Cardiac muscle cell (in vitro differentiated cells and primary cell): ENCODE results near the gene JOSD1. TPM values are rescaled to one million over a fixed set of nuclear protein-coding genes. Genes with fewer than 3 reads are reported as not detected.
"Not testable (repeated sequence)": the region's sequence is repeated elsewhere in the genome, so short reads cannot be mapped to it uniquely, and the experiment has no call there.

Experiments
- DNase-seq, 2 donors: peaks; one replicate each; pipeline versions ENCODE4 v3.0.0 to v3.0.0-alpha.2; 2010 to 2017; ENCODE audit warnings: low read depth in 1 of 2, low spot score in 1 of 2
- H3K27ac ChIP-seq: fragments of 200-600 bp; sonication (generic); 2 replicates; pipeline ENCODE4 v1.5.1; 2016
- H3K27me3 ChIP-seq: fragments of 200-600 bp; sonication (generic); 2 replicates; pipeline ENCODE4 v1.6.0; 2016; ENCODE audit warnings: control low read depth
- H3K36me3 ChIP-seq: fragments of 200-600 bp; sonication (generic); 2 replicates; pipeline ENCODE4 v1.5.1; 2016; ENCODE audit warnings: control low read depth
- H3K4me1 ChIP-seq: fragments of 200-600 bp; sonication (generic); 2 replicates; pipeline ENCODE4 v1.8.1; 2017; ENCODE audit warnings: low read depth, mild to moderate bottlenecking, mixed run types
- H3K4me3 ChIP-seq: fragments of 200-600 bp; sonication (generic); 2 replicates; pipeline ENCODE4 v1.5.1; 2016; ENCODE audit warnings: mild to moderate bottlenecking
- H3K9me3 ChIP-seq: fragments of 200-600 bp; sonication (generic); 2 replicates; pipeline ENCODE4 v1.5.1; 2017; ENCODE audit warnings: low read depth, mild to moderate bottlenecking, control low read depth
- CTCF ChIP-seq: IDR thresholded peaks from 2 replicates; pipeline ENCODE4 v1.5.1; 2012; ENCODE audit warnings: low read depth, mild to moderate bottlenecking, low read length
- polyA plus RNA-seq: library from polyadenylated mRNA; unstranded; fragments of >200 nt; fragmentation: Nextera tagmentation; extraction: Ambion mirVana; gene quantifications from 2 replicates; pipeline ENCODE4 v1.2.1, GENCODE V29; 2016
- total RNA-seq: library from RNA; depleted of rRNA; stranded (reverse); fragments of >200 nt; gene quantifications from 2 replicates; pipeline ENCODE4 v1.2.3, GENCODE V29; 2016

JOSD1 gene
- total and polyA plus RNA-seq, 2 experiments from 2014 or later = 4.4 to 41.0 TPM

- Histone ChIP-seq H3K27me3 (no peaks in the 10 kb centered on the region), H3K4me1 (peaks cover 10% of the 10 kb centered on the region), H3K9me3 (no peaks in the 10 kb centered on the region), H3K4me3 (peak overlapping the region; percentile 85), H3K27ac (peak overlapping the region; percentile 98), H3K36me3 (no peaks in the 10 kb centered on the region)
- DNase-seq = peak in 1 of 2 donors; percentile 26
- TF ChIP-seq CTCF = no peak
Measured at GRCh38 chr22:38655519-38656255, 45.1 kb downstream of the JOSD1 start.

GRCh38 chr22:38653741-38654140 is 47.0 kb downstream of the JOSD1 start:
- no peak overlapping the region for H3K4me3 ChIP-seq
- no peak for DNase-seq
- no peak overlapping the region for H3K27ac ChIP-seq
- no peaks in the 10 kb centered on the region for H3K9me3 ChIP-seq
- no peak for TF ChIP-seq CTCF
- H3K36me3 ChIP-seq = no peaks in the 10 kb centered on the region
- no peaks in the 10 kb centered on the region for H3K27me3 ChIP-seq
- peaks cover 10% of the 10 kb centered on the region for H3K4me1 ChIP-seq

GRCh38 chr22:38652859-38653258 is 47.9 kb downstream of the JOSD1 start:
- Histone ChIP-seq H3K36me3 (no peaks in the 10 kb centered on the region), H3K4me3 (no peak overlapping the region), H3K9me3 (no peaks in the 10 kb centered on the region), H3K27ac (no peak overlapping the region), H3K4me1 (peaks cover 10% of the 10 kb centered on the region), H3K27me3 (no peaks in the 10 kb centered on the region)
- TF ChIP-seq CTCF = no peak
- no peak for DNase-seq

GRCh38 chr22:38649841-38650522 is 50.8 kb downstream of the JOSD1 start:
- Histone ChIP-seq H3K27ac (no peak overlapping the region), H3K36me3 (no peaks in the 10 kb centered on the region), H3K4me1 (no peaks in the 10 kb centered on the region), H3K27me3 (no peaks in the 10 kb centered on the region), H3K9me3 (no peaks in the 10 kb centered on the region), H3K4me3 (no peak overlapping the region)
- no peak for DNase-seq
- no peak for TF ChIP-seq CTCF

- H3K4me1 ChIP-seq = no peaks in the 10 kb centered on the region
- no peaks in the 10 kb centered on the region for H3K36me3 ChIP-seq
- H3K27ac ChIP-seq = no peak overlapping the region
- no peak for TF ChIP-seq CTCF
- no peaks in the 10 kb centered on the region for H3K9me3 ChIP-seq
- H3K27me3 ChIP-seq = no peaks in the 10 kb centered on the region
- no peak for DNase-seq
- H3K4me3 ChIP-seq = no peak overlapping the region
Measured at GRCh38 chr22:38645430-38645829, 55.3 kb downstream of the JOSD1 start.

- not testable (repeated sequence) for H3K4me1 ChIP-seq, DNase-seq, H3K27me3 ChIP-seq, H3K9me3 ChIP-seq, H3K4me3 ChIP-seq, H3K27ac ChIP-seq, H3K36me3 ChIP-seq
Measured at GRCh38 chr22:38644245-38644644, 56.5 kb downstream of the JOSD1 start.
